Stimulated activated CD8-positive, alpha-beta memory T cell treated with anti-CD3 and anti-CD28 coated beads, Interleukin-4, amount 100 ng/mL, for 4 hours (primary cell): Measurements from ENCODE around the gene PARPBP.
"Not testable (repeated sequence)": the region's sequence is repeated elsewhere in the genome, so short reads cannot be mapped to it uniquely, and the experiment has no call there.

Experiments used
- DNase-seq, 2 donors: peaks; one replicate each; pipeline ENCODE4 v3.0.0-alpha.2; 2020; ENCODE audit warnings: low read depth in 2 of 2, low spot score in 1 of 2

PARPBP gene

GRCh38 chr12:102240859-102241258, 120.9 kb downstream of the PARPBP start:
- DNase-seq, result not testable (repeated sequence)
